Aorta (tissue), 5 donors: ENCODE measurements around the gene RHOF. TPM values are rescaled to one million over a fixed set of nuclear protein-coding genes. Genes with fewer than 3 reads are reported as not detected.
A peak's percentile ranks its signal among the peaks of the same experiment; 100 is the strongest.

Source experiments
- ATAC-seq: fragments of 200-7000 bp; cut with Tn5 transposase; one replicate; pipeline ENCODE4 v1.9.1; 2022; ENCODE audit warnings: moderate library complexity; ENCODE audit not compliant: low FRiP score
- DNase-seq, 2 donors: peaks; one replicate each; pipeline ENCODE4 v3.0.0-alpha.2; 2020
- H3K27ac ChIP-seq, 2 donors: one replicate each; pipeline ENCODE4 v1.5.1; 2013; ENCODE audit warnings: low read length in 2 of 2, mild to moderate bottlenecking in 2 of 2, moderate library complexity in 2 of 2, control low read depth in 1 of 2, inconsistent platforms in 1 of 2, low read depth in 1 of 2
- H3K27me3 ChIP-seq, 2 donors: one replicate each; pipeline ENCODE4 v1.6.1; 2013; ENCODE audit warnings: control low read depth in 1 of 2, low read length in 1 of 2, mild to moderate bottlenecking in 1 of 2, moderate library complexity in 1 of 2; ENCODE audit not compliant: insufficient read depth in 2 of 2, control insufficient read depth in 1 of 2
- H3K36me3 ChIP-seq, 2 donors: one replicate each; pipeline ENCODE4 v1.6.1; 2013; ENCODE audit warnings: control low read depth in 1 of 2, low read length in 1 of 2, mild to moderate bottlenecking in 1 of 2; ENCODE audit not compliant: insufficient read depth in 2 of 2, control insufficient read depth in 1 of 2
- H3K4me1 ChIP-seq, 2 donors: one replicate each; pipeline ENCODE4 v1.6.1; 2013; ENCODE audit warnings: low read length in 2 of 2, control low read depth in 1 of 2, mild to moderate bottlenecking in 1 of 2, moderate library complexity in 1 of 2; ENCODE audit not compliant: insufficient read depth in 2 of 2, control insufficient read depth in 1 of 2
- H3K4me3 ChIP-seq, 2 donors: one replicate each; pipeline ENCODE4 v1.5.1; 2013; ENCODE audit warnings: low read length in 2 of 2, control low read depth in 1 of 2, mild to moderate bottlenecking in 1 of 2
- H3K9me3 ChIP-seq: one replicate; pipeline ENCODE4 v1.6.1; 2013; ENCODE audit warnings: mild to moderate bottlenecking, low read length; ENCODE audit not compliant: control insufficient read depth
- WGBS, 2 donors: extraction: QIAGEN DNeasy Blood & Tissue Kit; methylation state at CpG; one replicate each; pipeline ENCODE4 v1.1.7; 2013; 5-methylcytosine and 5-hydroxymethylcytosine counted together
- intact Hi-C, 2 donors: fragments of 100-400 bp; cut with DNase I; formaldehyde crosslinking; loops; one replicate each; pipeline versions ENCODE4 v1.14.2 to v1.15.0; 2022
- polyA plus RNA-seq, 2 donors: library from polyadenylated mRNA; stranded (reverse); fragments of 200-250 nt; gene quantifications; one replicate each; pipeline ENCODE4 v1.2.3, GENCODE V29; 2013
- total RNA-seq, 2 donors: library from RNA; stranded (reverse); fragmentation: NEBNext Ultra II Directional; extraction: Animal tissue kit (Norgen Biotek cat#: 25700); gene quantifications; one replicate each; pipeline ENCODE4 v1.2.1, GENCODE V29; 2021
- donor health status: healthy with polysubstance abuse.
- donor health status: Bipolar disorder and iron deficiency.
- donor health status: DM: no; HTN: no; CAD: no.
- donor health status: DM: no; HTN: no; CAD: no.
- donor health status: DM: yes; HTN: yes; CAD: no.

The RHOF gene
- total and polyA plus RNA-seq, 4 donors: 5.2 to 18.0 (median 9.1) TPM

- no peak for ATAC-seq
- WGBS, 2 donors: 11 to 12% methylated on average over 19 of the region's 19 CpGs
- intact Hi-C loops: loop anchor here in 1 of 2 donors (2.0 kb wide), 1 partner anchor 91 kb away; the partner anchor contains the start of gene PSMD9
- Histone ChIP-seq H3K27ac (peak overlapping the region; percentile 47 to 54), H3K4me3 (peak overlapping the region in 1 of 2 donors; percentile 23), H3K36me3 (no peaks in the 10 kb centered on the region), H3K9me3 (no peaks in the 10 kb centered on the region), H3K4me1 (no peaks in the 10 kb centered on the region), H3K27me3 (no peaks in the 10 kb centered on the region)
- peak; percentile 81 to 86 for DNase-seq
These were observed 4.7 kb upstream of the RHOF start for GRCh38 chr12:121797937-121798786.

DNA sequence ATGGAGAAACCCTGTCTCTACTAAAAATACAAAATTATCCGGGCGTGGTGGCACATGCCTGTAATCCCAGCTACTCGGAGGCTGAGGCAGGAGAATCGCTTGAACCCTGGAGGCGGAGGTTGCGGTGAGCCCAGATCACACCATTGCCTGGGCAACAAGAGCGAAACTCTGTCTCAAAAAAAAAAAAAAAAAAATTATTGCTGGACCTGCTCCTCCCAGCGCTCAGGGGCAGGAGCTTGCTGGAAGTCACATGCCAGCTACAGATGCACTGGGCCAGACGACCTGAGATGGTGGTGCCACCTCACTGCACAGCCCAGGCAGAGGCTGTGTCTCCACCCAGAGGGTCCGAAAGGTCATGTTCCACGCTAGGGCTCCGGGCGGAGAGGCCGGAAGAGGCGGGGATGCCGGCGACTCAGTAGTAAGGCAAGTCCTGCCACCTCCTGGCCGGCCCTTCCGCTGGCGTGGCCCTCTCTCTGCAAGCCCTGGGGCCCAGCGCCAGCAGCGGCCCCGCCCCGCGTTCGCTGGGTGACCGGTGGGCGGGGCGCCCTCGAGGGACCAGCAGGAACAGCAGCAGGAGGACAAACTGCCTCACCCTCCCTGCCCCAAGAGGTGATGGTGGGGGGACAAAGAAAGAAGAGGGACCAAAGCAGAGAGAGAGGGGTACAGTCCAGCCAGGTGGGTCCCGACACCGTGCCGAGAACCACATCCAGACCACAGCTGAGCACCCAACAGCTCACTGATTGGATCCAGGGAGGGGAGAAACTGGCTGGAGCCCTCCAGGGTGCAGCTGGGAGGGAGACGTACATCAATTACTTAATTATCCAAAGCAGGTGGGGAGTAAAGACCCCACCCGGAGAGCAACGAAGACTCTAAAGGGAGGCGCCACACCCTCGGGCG lies 3.6 kb upstream of the RHOF start:
- H3K4me1 ChIP-seq: no peaks in the 10 kb centered on the region
- intact Hi-C loops: loop anchor here in 1 of 2 donors (2.0 kb wide), 1 partner anchor 92 kb away; the partner anchor contains the start of gene PSMD9
- 4 to 6% methylated on average over 39 of the region's 39 CpGs for WGBS, 2 donors

GRCh38 chr12:121795034-121795968 lies 1.8 kb upstream of the RHOF start:
- Histone ChIP-seq H3K27ac (peak overlapping the region in 1 of 2 donors; percentile 34), H3K9me3 (no peaks in the 10 kb centered on the region), H3K27me3 (no peaks in the 10 kb centered on the region), H3K36me3 (no peaks in the 10 kb centered on the region), H3K4me3 (no peak overlapping the region), H3K4me1 (no peaks in the 10 kb centered on the region)
- 10 to 11% methylated on average over 13 to 15 of the region's 15 CpGs for WGBS, 2 donors
- intact Hi-C loops: loop anchor here (1.0 to 2.0 kb wide), 5 partner anchors 16 to 98 kb away; partner anchors contain the start of gene PSMD9 (in 1 of the 2)
- peak; percentile 80 for ATAC-seq
- DNase-seq: peak; percentile 92 to 97

More for the DNA sequence above, 3.6 kb upstream of the RHOF start:
- Histone ChIP-seq H3K36me3 (no peaks in the 10 kb centered on the region), H3K27me3 (no peaks in the 10 kb centered on the region), H3K9me3 (no peaks in the 10 kb centered on the region), H3K4me3 (peak overlapping the region in 1 of 2 donors; percentile 23), H3K27ac (peak overlapping the region; percentile 47 to 54)
- DNase-seq: peak; percentile 97 to 98
- ATAC-seq: peak; percentile 70

- Histone ChIP-seq H3K36me3 (no peaks in the 10 kb centered on the region), H3K4me3 (no peak overlapping the region), H3K4me1 (no peaks in the 10 kb centered on the region), H3K27ac (peak overlapping the region in 1 of 2 donors; percentile 19), H3K9me3 (no peaks in the 10 kb centered on the region), H3K27me3 (no peaks in the 10 kb centered on the region)
- 0 to 1% methylated on average over 13 of the region's 13 CpGs for WGBS, 2 donors
- intact Hi-C loops: loop anchor here (1.0 to 2.0 kb wide), 6 partner anchors 16 to 98 kb away; partner anchors contain the start of gene PSMD9 (in 1 of the 2)
- no peak for ATAC-seq
- DNase-seq: peak in 1 of 2 donors; percentile 67
These were observed 1.1 kb upstream of the RHOF start for GRCh38 chr12:121794534-121795033.

GRCh38 chr12:121793838-121794533 lies 498 bp upstream of the RHOF start:
- 0 to 1% methylated on average over 58 to 59 of the region's 59 CpGs for WGBS, 2 donors
- no peaks in the 10 kb centered on the region for H3K9me3 ChIP-seq
- peak; percentile 90 for ATAC-seq
- H3K36me3 ChIP-seq: no peaks in the 10 kb centered on the region
- peak overlapping the region in 1 of 2 donors; percentile 15 for H3K4me3 ChIP-seq
- intact Hi-C loops: loop anchor here (1.0 to 2.0 kb wide), 5 partner anchors 17 to 97 kb away; partner anchors contain the start of gene PSMD9 (in 1 of the 2)
- H3K27ac ChIP-seq: no peak overlapping the region
- no peaks in the 10 kb centered on the region for H3K4me1 ChIP-seq
- H3K27me3 ChIP-seq: no peaks in the 10 kb centered on the region
- peak; percentile 95 to 97 for DNase-seq

GRCh38 chr12:121792607-121793439 lies 665 bp downstream of the RHOF start:
- no peak overlapping the region for H3K4me3 ChIP-seq
- H3K4me1 ChIP-seq: no peaks in the 10 kb centered on the region
- no peak overlapping the region for H3K27ac ChIP-seq
- WGBS, 2 donors: 47 to 48% methylated on average over 46 to 48 of the region's 48 CpGs
- DNase-seq (peak in 1 of 2 donors; percentile 67), ATAC-seq (no peak)
- no peaks in the 10 kb centered on the region for H3K27me3 ChIP-seq
- H3K9me3 ChIP-seq: no peaks in the 10 kb centered on the region
- H3K36me3 ChIP-seq: no peaks in the 10 kb centered on the region
- intact Hi-C loops: no loop called here
